SK-N-SH treated with all-trans-retinoic acid at 6 μM for 48 hours (cell line): Measurements from ENCODE around the gene MINK1.
"Not testable (repeated sequence)": the region's sequence is repeated elsewhere in the genome, so short reads cannot be mapped to it uniquely, and the experiment has no call there.

Experiments used
- ATAC-seq: fragments of 200-7000 bp; cut with Tn5 transposase; 3 replicates; pipeline ENCODE4 v1.9.1; 2020; ENCODE audit warnings: mild to moderate bottlenecking, moderate library complexity
- ARNTL ChIP-seq: fragments of 450-650 bp; formaldehyde crosslinking; IDR thresholded peaks from 2 replicates; pipeline ENCODE4 v1.5.0; 2020; ENCODE audit warnings: low read depth, mild to moderate bottlenecking, moderate library complexity, borderline replicate concordance
- BACH2 ChIP-seq: fragments of 250-450 bp; sonication (Bioruptor Pico); IDR thresholded peaks from 2 replicates; pipeline ENCODE4 v1.9.0; 2021; ENCODE audit warnings: mild to moderate bottlenecking, borderline replicate concordance
- CSDC2 ChIP-seq: fragments of 250-450 bp; sonication (Bioruptor Pico); IDR thresholded peaks from 2 replicates; pipeline ENCODE4 v1.5.0; 2020; ENCODE audit warnings: mild to moderate bottlenecking, moderate library complexity
- GLIS3 ChIP-seq: fragments of 250-450 bp; sonication (Bioruptor Pico); IDR thresholded peaks from 2 replicates; pipeline ENCODE4 v1.5.0; 2020; ENCODE audit warnings: mild to moderate bottlenecking, moderate library complexity
- ISL1 ChIP-seq: fragments of 250-450 bp; sonication (Bioruptor Pico); IDR thresholded peaks from 2 replicates; pipeline ENCODE4 v2.1.2; 2022; ENCODE audit warnings: mild to moderate bottlenecking, moderate library complexity
- OSR1 ChIP-seq: fragments of 250-450 bp; sonication (Bioruptor Pico); IDR thresholded peaks from 2 replicates; pipeline ENCODE4 v1.8.0; 2022; ENCODE audit warnings: moderate library complexity, mild to moderate bottlenecking, inconsistent platforms
- PPARA ChIP-seq: fragments of 250-450 bp; sonication (Bioruptor Pico); IDR thresholded peaks from 2 replicates; pipeline ENCODE4 v1.5.0; 2020; ENCODE audit warnings: mild to moderate bottlenecking, borderline replicate concordance
- RARB ChIP-seq: fragments of 250-450 bp; sonication (Bioruptor Pico); IDR thresholded peaks from 2 replicates; pipeline ENCODE4 v1.8.0; 2021; ENCODE audit warnings: mild to moderate bottlenecking, moderate library complexity
- SNAI2 ChIP-seq: fragments of 250-450 bp; sonication (Bioruptor Pico); IDR thresholded peaks from 2 replicates; pipeline ENCODE4 v1.5.0; 2020; ENCODE audit warnings: mild to moderate bottlenecking, moderate library complexity
- TCF4 ChIP-seq: fragments of 250-450 bp; sonication (Bioruptor Pico); IDR thresholded peaks from 2 replicates; pipeline ENCODE4 v1.8.0; 2021; ENCODE audit warnings: mild to moderate bottlenecking, moderate library complexity, borderline replicate concordance
- TOX ChIP-seq: fragments of 250-450 bp; sonication (Bioruptor Pico); IDR thresholded peaks from 2 replicates; pipeline ENCODE4 v1.8.0; 2021; ENCODE audit warnings: mild to moderate bottlenecking, moderate library complexity, borderline replicate concordance
- ZC3H10 ChIP-seq: fragments of 250-450 bp; sonication (Bioruptor Pico); IDR thresholded peaks from 2 replicates; pipeline ENCODE4 v1.5.1; 2021; ENCODE audit warnings: mild to moderate bottlenecking, moderate library complexity
- ZFP3 ChIP-seq: fragments of 250-450 bp; sonication (Bioruptor Pico); IDR thresholded peaks from 2 replicates; pipeline ENCODE4 v1.5.0; 2020; ENCODE audit warnings: mild to moderate bottlenecking, moderate library complexity
- ZNF565 ChIP-seq: fragments of 450-650 bp; formaldehyde crosslinking; conservative IDR thresholded peaks from 2 replicates; pipeline ENCODE4 v1.5.0; 2020; ENCODE audit warnings: low read depth, mild to moderate bottlenecking, moderate library complexity
- ZNF70 ChIP-seq: fragments of 450-650 bp; formaldehyde crosslinking; IDR thresholded peaks from 2 replicates; pipeline ENCODE4 v1.5.0; 2020; ENCODE audit warnings: mild to moderate bottlenecking, moderate library complexity
- TF ChIP-seq, protein P1 (sequence below): fragments of 250-450 bp; sonication (Bioruptor Pico); IDR thresholded peaks from 2 replicates; pipeline ENCODE4 v1.5.1; 2021; ENCODE audit warnings: mild to moderate bottlenecking, moderate library complexity
- TF ChIP-seq, protein P2 (sequence below): fragments of 250-450 bp; sonication (Bioruptor Pico); IDR thresholded peaks from 2 replicates; pipeline ENCODE4 v1.5.1; 2020; ENCODE audit warnings: low read depth, mild to moderate bottlenecking, moderate library complexity
- TF ChIP-seq, protein P3 (sequence below): fragments of 250-450 bp; sonication (Bioruptor Pico); IDR thresholded peaks from 2 replicates; pipeline ENCODE4 v1.5.0; 2020; ENCODE audit warnings: mild to moderate bottlenecking, moderate library complexity

MINK1 gene

DNA sequence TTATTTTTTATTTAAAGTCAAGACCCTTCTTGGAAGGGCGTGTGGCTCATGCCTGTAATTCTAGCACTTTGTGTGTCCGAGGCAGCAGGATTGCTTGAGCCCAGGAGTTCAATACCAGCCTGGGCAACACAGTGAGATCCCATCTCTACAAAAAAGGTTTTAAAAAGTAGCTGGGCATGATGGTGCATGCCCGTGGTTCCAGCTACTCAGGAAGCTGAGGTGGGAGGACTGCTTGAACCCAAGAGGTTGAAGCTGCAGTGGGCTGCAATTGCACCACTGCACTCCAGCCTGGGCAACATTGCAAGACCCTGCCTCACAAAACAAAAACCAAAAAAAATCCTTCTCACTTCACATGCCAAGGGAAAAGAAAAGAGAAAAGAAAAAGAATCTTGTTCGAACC is 29.6 kb downstream of the MINK1 start:
- ATAC-seq, result no peak
- TF ChIP-seq BACH2 (no peak), ZC3H10 (CRISPR knock-in tag) (no peak)

DNA sequence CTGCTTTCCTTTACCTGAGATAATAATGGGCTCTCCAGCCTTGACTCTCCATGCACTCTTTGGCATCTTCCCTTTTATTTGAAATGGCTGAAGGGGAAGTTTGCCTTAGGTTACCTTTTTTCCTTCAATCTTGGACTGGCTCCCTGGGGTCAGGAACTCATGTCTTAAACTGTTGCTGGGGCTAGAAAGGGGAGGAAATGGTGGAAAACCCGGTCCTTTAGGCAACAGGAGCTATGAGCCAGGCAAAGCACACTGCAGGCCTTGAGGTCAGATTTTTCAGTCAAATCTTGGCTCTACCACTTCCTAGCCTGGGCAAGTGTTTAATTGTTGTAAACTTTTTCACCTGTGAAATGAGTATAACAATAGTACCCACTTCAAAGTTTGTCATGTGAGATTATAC is 30.2 kb downstream of the MINK1 start:
- no peak for ATAC-seq
- TF ChIP-seq ZFP3 (CRISPR knock-in tag) (no peak), TCF4 (CRISPR knock-in tag) (no peak), RARB (CRISPR knock-in tag) (no peak), SNAI2 (CRISPR knock-in tag) (no peak), BACH2 (no peak), ZNF70 (CRISPR knock-in tag) (no peak), ISL1 (CRISPR knock-in tag) (no peak), TOX (CRISPR knock-in tag) (no peak), GLIS3 (CRISPR knock-in tag) (no peak), ARNTL (CRISPR knock-in tag) (no peak)
- TF ChIP-seq, protein P1, sequence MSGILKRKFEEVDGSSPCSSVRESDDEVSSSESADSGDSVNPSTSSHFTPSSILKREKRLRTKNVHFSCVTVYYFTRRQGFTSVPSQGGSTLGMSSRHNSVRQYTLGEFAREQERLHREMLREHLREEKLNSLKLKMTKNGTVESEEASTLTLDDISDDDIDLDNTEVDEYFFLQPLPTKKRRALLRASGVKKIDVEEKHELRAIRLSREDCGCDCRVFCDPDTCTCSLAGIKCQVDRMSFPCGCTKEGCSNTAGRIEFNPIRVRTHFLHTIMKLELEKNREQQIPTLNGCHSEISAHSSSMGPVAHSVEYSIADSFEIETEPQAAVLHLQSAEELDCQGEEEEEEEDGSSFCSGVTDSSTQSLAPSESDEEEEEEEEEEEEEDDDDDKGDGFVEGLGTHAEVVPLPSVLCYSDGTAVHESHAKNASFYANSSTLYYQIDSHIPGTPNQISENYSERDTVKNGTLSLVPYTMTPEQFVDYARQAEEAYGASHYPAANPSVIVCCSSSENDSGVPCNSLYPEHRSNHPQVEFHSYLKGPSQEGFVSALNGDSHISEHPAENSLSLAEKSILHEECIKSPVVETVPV (CRISPR knock-in tag), result no peak

DNA sequence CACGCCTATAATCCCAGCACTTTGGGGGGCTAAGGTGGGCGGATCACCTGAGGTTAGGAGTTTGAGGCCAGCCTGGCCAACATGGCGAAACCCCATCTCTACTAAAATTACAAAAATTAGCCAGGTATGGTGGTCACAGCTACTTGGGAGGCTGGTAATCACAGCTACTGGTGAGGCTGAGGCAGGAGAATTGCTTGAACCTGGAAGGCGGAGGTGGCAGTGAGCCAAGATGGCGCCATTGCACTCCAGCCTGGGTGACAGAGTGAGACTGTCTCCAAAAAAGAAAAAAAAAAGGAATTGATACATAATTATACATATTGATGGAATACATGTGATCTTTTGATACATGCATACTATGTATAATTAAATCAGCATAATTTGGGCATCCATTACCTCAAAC is 34.4 kb downstream of the MINK1 start:
- ATAC-seq, result not testable (repeated sequence)

DNA sequence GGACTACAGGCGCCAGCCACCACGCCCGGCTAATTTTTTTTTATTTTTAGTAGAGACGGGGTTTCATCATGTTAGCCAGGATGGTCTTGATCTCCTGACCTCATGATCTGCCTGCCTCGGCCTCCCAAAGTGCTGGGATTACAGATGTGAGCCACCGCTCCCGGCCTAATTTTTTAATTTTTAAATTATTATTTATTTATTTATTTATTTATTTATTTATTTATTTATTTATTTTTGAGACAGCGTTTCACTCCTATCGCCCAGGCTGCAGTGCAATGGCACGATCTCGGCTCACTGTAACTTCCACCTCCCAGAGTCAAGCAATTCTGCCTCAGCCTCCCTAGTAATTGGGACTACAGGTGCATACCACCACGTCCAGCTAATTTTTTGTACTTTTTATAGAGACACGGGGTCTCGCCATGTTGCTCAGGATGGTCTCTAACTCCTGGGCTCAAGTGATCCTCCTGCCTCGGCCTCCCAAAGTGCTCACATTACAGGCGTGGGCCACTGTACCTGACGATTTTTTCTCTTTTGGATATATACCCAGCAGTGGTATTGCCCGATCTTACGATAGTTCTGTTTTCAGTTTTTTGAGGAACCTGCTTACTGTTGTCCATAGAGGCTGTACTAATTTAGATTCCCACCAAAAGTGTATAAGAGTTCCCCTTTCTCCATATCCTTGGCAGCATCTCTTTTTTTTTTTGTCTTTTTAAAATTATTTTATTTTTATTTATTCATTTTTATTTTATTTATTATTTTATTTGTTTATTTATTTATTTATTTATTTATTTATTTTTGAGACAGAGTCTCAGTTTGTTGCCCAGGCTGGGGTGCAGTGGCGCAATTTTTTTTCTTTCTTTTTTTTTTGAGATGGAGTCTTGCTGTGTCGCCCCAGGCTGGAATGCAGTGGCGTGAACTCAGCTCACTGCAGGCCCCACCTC is 36.2 kb downstream of the MINK1 start:
- ATAC-seq, result not testable (repeated sequence)

DNA sequence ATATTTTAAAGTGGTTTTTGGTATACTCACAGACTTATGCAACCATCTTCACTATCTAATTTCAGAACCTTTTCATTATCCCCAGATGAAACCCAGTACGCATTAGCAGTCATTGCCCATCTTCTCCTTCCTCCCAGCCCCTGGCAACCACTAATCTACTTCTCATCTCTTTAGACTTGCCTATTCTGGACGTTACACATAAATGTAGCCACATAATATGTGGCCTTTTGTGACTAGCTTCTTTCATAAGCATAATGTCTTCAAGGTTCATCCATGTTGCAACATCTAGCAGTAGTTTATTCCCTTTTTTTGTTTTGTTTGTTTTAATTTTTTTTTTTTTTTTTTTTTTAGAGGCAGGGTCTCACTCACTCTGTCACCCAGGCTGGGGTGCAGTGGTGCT is 37.7 kb downstream of the MINK1 start:
- no peak for TF ChIP-seq ISL1 (CRISPR knock-in tag)
- TF ChIP-seq, protein P2, sequence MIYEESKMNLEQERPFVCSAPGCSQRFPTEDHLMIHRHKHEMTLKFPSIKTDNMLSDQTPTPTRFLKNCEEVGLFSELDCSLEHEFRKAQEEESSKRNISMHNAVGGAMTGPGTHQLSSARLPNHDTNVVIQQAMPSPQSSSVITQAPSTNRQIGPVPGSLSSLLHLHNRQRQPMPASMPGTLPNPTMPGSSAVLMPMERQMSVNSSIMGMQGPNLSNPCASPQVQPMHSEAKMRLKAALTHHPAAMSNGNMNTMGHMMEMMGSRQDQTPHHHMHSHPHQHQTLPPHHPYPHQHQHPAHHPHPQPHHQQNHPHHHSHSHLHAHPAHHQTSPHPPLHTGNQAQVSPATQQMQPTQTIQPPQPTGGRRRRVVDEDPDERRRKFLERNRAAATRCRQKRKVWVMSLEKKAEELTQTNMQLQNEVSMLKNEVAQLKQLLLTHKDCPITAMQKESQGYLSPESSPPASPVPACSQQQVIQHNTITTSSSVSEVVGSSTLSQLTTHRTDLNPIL (CRISPR knock-in tag), result no peak
- TF ChIP-seq GLIS3 (CRISPR knock-in tag), result no peak
- no peak for ATAC-seq

DNA sequence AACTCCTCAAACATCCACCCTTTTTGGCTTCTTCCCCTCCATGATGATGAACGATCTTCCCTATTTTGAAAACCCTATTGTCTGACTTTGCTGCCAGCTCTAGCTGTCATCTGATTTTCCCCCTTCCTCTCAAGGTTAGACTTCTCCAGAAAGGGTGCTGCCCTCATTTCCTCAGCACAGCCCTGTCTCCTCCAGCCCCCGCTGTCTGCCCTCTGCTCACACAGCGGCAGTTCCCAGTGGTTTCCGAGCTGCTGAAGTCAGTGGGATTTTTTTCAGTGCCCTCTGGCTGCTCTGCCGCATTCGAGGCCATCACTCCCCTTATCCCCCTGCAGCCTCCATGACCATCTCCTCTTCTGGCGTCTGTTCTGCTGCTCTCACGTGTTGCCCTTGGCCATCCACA is 39.6 kb downstream of the MINK1 start:
- no peak for ATAC-seq

More for the DNA sequence above, 39.6 kb downstream of the MINK1 start:
- TF ChIP-seq, protein P2 (CRISPR knock-in tag), result no peak
- TF ChIP-seq TCF4 (CRISPR knock-in tag) (no peak), ISL1 (CRISPR knock-in tag) (no peak), PPARA (no peak), OSR1 (CRISPR knock-in tag) (no peak), ZFP3 (CRISPR knock-in tag) (no peak), ZNF565 (no peak), BACH2 (no peak), CSDC2 (CRISPR knock-in tag) (no peak), ZC3H10 (CRISPR knock-in tag) (no peak), ZNF70 (CRISPR knock-in tag) (no peak), SNAI2 (CRISPR knock-in tag) (no peak)
- TF ChIP-seq, protein P3, sequence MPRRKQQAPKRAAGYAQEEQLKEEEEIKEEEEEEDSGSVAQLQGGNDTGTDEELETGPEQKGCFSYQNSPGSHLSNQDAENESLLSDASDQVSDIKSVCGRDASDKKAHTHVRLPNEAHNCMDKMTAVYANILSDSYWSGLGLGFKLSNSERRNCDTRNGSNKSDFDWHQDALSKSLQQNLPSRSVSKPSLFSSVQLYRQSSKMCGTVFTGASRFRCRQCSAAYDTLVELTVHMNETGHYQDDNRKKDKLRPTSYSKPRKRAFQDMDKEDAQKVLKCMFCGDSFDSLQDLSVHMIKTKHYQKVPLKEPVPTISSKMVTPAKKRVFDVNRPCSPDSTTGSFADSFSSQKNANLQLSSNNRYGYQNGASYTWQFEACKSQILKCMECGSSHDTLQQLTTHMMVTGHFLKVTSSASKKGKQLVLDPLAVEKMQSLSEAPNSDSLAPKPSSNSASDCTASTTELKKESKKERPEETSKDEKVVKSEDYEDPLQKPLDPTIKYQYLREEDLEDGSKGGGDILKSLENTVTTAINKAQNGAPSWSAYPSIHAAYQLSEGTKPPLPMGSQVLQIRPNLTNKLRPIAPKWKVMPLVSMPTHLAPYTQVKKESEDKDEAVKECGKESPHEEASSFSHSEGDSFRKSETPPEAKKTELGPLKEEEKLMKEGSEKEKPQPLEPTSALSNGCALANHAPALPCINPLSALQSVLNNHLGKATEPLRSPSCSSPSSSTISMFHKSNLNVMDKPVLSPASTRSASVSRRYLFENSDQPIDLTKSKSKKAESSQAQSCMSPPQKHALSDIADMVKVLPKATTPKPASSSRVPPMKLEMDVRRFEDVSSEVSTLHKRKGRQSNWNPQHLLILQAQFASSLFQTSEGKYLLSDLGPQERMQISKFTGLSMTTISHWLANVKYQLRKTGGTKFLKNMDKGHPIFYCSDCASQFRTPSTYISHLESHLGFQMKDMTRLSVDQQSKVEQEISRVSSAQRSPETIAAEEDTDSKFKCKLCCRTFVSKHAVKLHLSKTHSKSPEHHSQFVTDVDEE (CRISPR knock-in tag), result no peak
